Aorta (tissue), 5 donors: Measurements from ENCODE around the gene MAGOH. TPM values are rescaled to one million over a fixed set of nuclear protein-coding genes. Genes with fewer than 3 reads are reported as not detected.
A peak's percentile ranks its signal among the peaks of the same experiment; 100 is the strongest.
"Not testable (repeated sequence)": the region's sequence is repeated elsewhere in the genome, so short reads cannot be mapped to it uniquely, and the experiment has no call there.

ENCODE experiments used
- ATAC-seq: fragments of 200-7000 bp; cut with Tn5 transposase; one replicate; pipeline ENCODE4 v1.9.1; 2022; ENCODE audit warnings: moderate library complexity; ENCODE audit not compliant: low FRiP score
- DNase-seq, 2 donors: peaks; one replicate each; pipeline ENCODE4 v3.0.0-alpha.2; 2020
- H3K27ac ChIP-seq, 2 donors: one replicate each; pipeline ENCODE4 v1.5.1; 2013; ENCODE audit warnings: low read length in 2 of 2, mild to moderate bottlenecking in 2 of 2, moderate library complexity in 2 of 2, control low read depth in 1 of 2, inconsistent platforms in 1 of 2, low read depth in 1 of 2
- H3K27me3 ChIP-seq, 2 donors: one replicate each; pipeline ENCODE4 v1.6.1; 2013; ENCODE audit warnings: control low read depth in 1 of 2, low read length in 1 of 2, mild to moderate bottlenecking in 1 of 2, moderate library complexity in 1 of 2; ENCODE audit not compliant: insufficient read depth in 2 of 2, control insufficient read depth in 1 of 2
- H3K36me3 ChIP-seq, 2 donors: one replicate each; pipeline ENCODE4 v1.6.1; 2013; ENCODE audit warnings: control low read depth in 1 of 2, low read length in 1 of 2, mild to moderate bottlenecking in 1 of 2; ENCODE audit not compliant: insufficient read depth in 2 of 2, control insufficient read depth in 1 of 2
- H3K4me1 ChIP-seq, 2 donors: one replicate each; pipeline ENCODE4 v1.6.1; 2013; ENCODE audit warnings: low read length in 2 of 2, control low read depth in 1 of 2, mild to moderate bottlenecking in 1 of 2, moderate library complexity in 1 of 2; ENCODE audit not compliant: insufficient read depth in 2 of 2, control insufficient read depth in 1 of 2
- H3K4me3 ChIP-seq, 2 donors: one replicate each; pipeline ENCODE4 v1.5.1; 2013; ENCODE audit warnings: low read length in 2 of 2, control low read depth in 1 of 2, mild to moderate bottlenecking in 1 of 2
- H3K9me3 ChIP-seq: one replicate; pipeline ENCODE4 v1.6.1; 2013; ENCODE audit warnings: mild to moderate bottlenecking, low read length; ENCODE audit not compliant: control insufficient read depth
- WGBS, 2 donors: extraction: QIAGEN DNeasy Blood & Tissue Kit; methylation state at CpG; one replicate each; pipeline ENCODE4 v1.1.7; 2013; 5-methylcytosine and 5-hydroxymethylcytosine counted together
- intact Hi-C, 2 donors: fragments of 100-400 bp; cut with DNase I; formaldehyde crosslinking; loops; one replicate each; pipeline versions ENCODE4 v1.14.2 to v1.15.0; 2022
- polyA plus RNA-seq, 2 donors: library from polyadenylated mRNA; stranded (reverse); fragments of 200-250 nt; gene quantifications; one replicate each; pipeline ENCODE4 v1.2.3, GENCODE V29; 2013
- total RNA-seq, 2 donors: library from RNA; stranded (reverse); fragmentation: NEBNext Ultra II Directional; extraction: Animal tissue kit (Norgen Biotek cat#: 25700); gene quantifications; one replicate each; pipeline ENCODE4 v1.2.1, GENCODE V29; 2021
- donor health status: healthy with polysubstance abuse.
- donor health status: Bipolar disorder and iron deficiency.
- donor health status: DM: no; HTN: no; CAD: no.
- donor health status: DM: no; HTN: no; CAD: no.
- donor health status: DM: yes; HTN: yes; CAD: no.

MAGOH gene
- total and polyA plus RNA-seq, 4 donors: 26.7 to 65.2 (median 39.2) TPM

- ATAC-seq, H3K4me1 ChIP-seq, DNase-seq, H3K4me3 ChIP-seq, H3K27me3 ChIP-seq, intact Hi-C loops, H3K9me3 ChIP-seq, H3K27ac ChIP-seq: not testable (repeated sequence)
- WGBS, 2 donors: 97 to 100% methylated on average over 3 of the region's 3 CpGs
- peaks cover 2 to 17% of the 10 kb centered on the region in 2 donors for H3K36me3 ChIP-seq
Observed at GRCh38 chr1:53206083-53206685, 32.1 kb downstream of the MAGOH start.

- DNase-seq, intact Hi-C loops, H3K27ac ChIP-seq, H3K4me1 ChIP-seq, H3K27me3 ChIP-seq, H3K9me3 ChIP-seq, H3K4me3 ChIP-seq, ATAC-seq: not testable (repeated sequence)
- peaks cover 2 to 13% of the 10 kb centered on the region in 2 donors for H3K36me3 ChIP-seq
- 100% methylated on average over 1 of the region's 1 CpG for WGBS, 2 donors
Observed at GRCh38 chr1:53205496-53205895, 32.8 kb downstream of the MAGOH start.

- Histone ChIP-seq H3K4me3 (no peak overlapping the region), H3K9me3 (peaks cover 2% of the 10 kb centered on the region), H3K27ac (no peak overlapping the region), H3K36me3 (peaks cover 2 to 8% of the 10 kb centered on the region in 2 donors), H3K4me1 (no peaks in the 10 kb centered on the region), H3K27me3 (no peaks in the 10 kb centered on the region)
- no peak for DNase-seq
- intact Hi-C loops: no loop called here
- ATAC-seq: no peak
- 92% methylated on average over 3 of the region's 3 CpGs for WGBS, 2 donors
Observed at GRCh38 chr1:53203466-53203865, 34.9 kb downstream of the MAGOH start.

- H3K27ac ChIP-seq: no peak overlapping the region
- intact Hi-C loops: no loop called here
- H3K9me3 ChIP-seq: no peaks in the 10 kb centered on the region
- WGBS, 2 donors: 42 to 45% methylated on average over 4 of the region's 4 CpGs
- no peaks in the 10 kb centered on the region for H3K4me1 ChIP-seq
- DNase-seq (no peak), ATAC-seq (no peak)
- no peak overlapping the region for H3K4me3 ChIP-seq
- H3K27me3 ChIP-seq: no peaks in the 10 kb centered on the region
- H3K36me3 ChIP-seq: peaks cover 0 to 4% of the 10 kb centered on the region in 2 donors
Observed at GRCh38 chr1:53198241-53198651, 40.1 kb downstream of the MAGOH start.

- DNase-seq: no peak
- intact Hi-C loops: loop anchor here in 1 of 2 donors (1.0 kb wide), 1 partner anchor 23 kb away; the partner anchor contains the start of gene CZIB
Observed at GRCh38 chr1:53197291-53198200, 40.8 kb downstream of the MAGOH start.

GRCh38 chr1:53196485-53197290 is 41.6 kb downstream of the MAGOH start, which contains the start of gene CPT2:
CPT2 (plus strand) TSS chr1:53196824; CDS start chr1:53196944, 120 bp downstream.
- DNase-seq (peak; percentile 98), ATAC-seq (peak; percentile 99)
- intact Hi-C loops: loop anchor here in 1 of 2 donors (1.0 kb wide), 1 partner anchor 24 kb away; the partner anchor contains the start of gene CZIB
- Histone ChIP-seq H3K27me3 (no peaks in the 10 kb centered on the region), H3K36me3 (no peaks in the 10 kb centered on the region), H3K9me3 (no peaks in the 10 kb centered on the region), H3K4me1 (no peaks in the 10 kb centered on the region), H3K4me3 (peak within 1 kb of the TSS; percentile 70 to 84), H3K27ac (peak within 1 kb of the TSS; percentile 92 to 96)
- WGBS, 2 donors: 0% methylated on average over 41 to 57 of the region's 57 CpGs

More at GRCh38 chr1:53197291-53198200, 40.8 kb downstream of the MAGOH start:
- no peaks in the 10 kb centered on the region for H3K9me3 ChIP-seq
- no peaks in the 10 kb centered on the region for H3K4me1 ChIP-seq
- H3K36me3 ChIP-seq: peaks cover 0 to 4% of the 10 kb centered on the region in 2 donors
- H3K4me3 ChIP-seq: peak overlapping the region; percentile 70 to 84
- 32 to 33% methylated on average over 13 of the region's 13 CpGs for WGBS, 2 donors
- H3K27ac ChIP-seq: peak overlapping the region; percentile 92 to 96
- no peaks in the 10 kb centered on the region for H3K27me3 ChIP-seq
- ATAC-seq: peak; percentile 3

- intact Hi-C loops: no loop called here
- Histone ChIP-seq H3K27me3 (no peaks in the 10 kb centered on the region), H3K4me1 (no peaks in the 10 kb centered on the region), H3K27ac (peak overlapping the region in 1 of 2 donors; percentile 52), H3K36me3 (no peaks in the 10 kb centered on the region), H3K9me3 (no peaks in the 10 kb centered on the region), H3K4me3 (peak overlapping the region; percentile 46 to 84)
- peak; percentile 40 for ATAC-seq
- no peak for DNase-seq
- WGBS, 2 donors: 32 to 36% methylated on average over 9 of the region's 9 CpGs
Observed at GRCh38 chr1:53196017-53196484, 42.3 kb downstream of the MAGOH start.
